RCC 7860 (cell line): Measurements from ENCODE around the gene ENTPD1.

ENCODE experiments used
- DNase-seq: peaks from one replicate; pipeline ENCODE4 v3.0.0-alpha.2; 2015; ENCODE audit warnings: low spot score
- FAIRE-seq: peaks from 2 replicates; lab custom pipeline; 2012; peaks lifted over from hg19 to GRCh38; lab: Jason Lieb, UNC

Gene ENTPD1

GRCh38 chr10:95819620-95820329 lies 63.8 kb downstream of the ENTPD1 start:
- no peak for DNase-seq
- no peak for FAIRE-seq

GRCh38 chr10:95820363-95820762 lies 64.4 kb downstream of the ENTPD1 start:
- FAIRE-seq = no peak
- no peak for DNase-seq

- FAIRE-seq = no peak
- DNase-seq = no peak
Measured at GRCh38 chr10:95821720-95822119, 65.8 kb downstream of the ENTPD1 start.

- no peak for FAIRE-seq
- DNase-seq = no peak
Measured at GRCh38 chr10:95830044-95830443, 74.1 kb downstream of the ENTPD1 start.

- FAIRE-seq = no peak
Measured at GRCh38 chr10:95831076-95831475, 75.1 kb downstream of the ENTPD1 start.

GRCh38 chr10:95831515-95831914 lies 75.6 kb downstream of the ENTPD1 start:
- DNase-seq = no peak
- no peak for FAIRE-seq

More at GRCh38 chr10:95831076-95831475, 75.1 kb downstream of the ENTPD1 start:
- DNase-seq = no peak

GRCh38 chr10:95832216-95833041 lies 76.5 kb downstream of the ENTPD1 start:
- DNase-seq (no peak), FAIRE-seq (no peak)

GRCh38 chr10:95833042-95833610 lies 77.2 kb downstream of the ENTPD1 start:
- no peak for FAIRE-seq
- no peak for DNase-seq

GRCh38 chr10:95834406-95834805 lies 78.4 kb downstream of the ENTPD1 start:
- DNase-seq (no peak), FAIRE-seq (no peak)

- DNase-seq = no peak
- no peak for FAIRE-seq
Measured at GRCh38 chr10:95835149-95835860, 79.3 kb downstream of the ENTPD1 start.

- DNase-seq (no peak), FAIRE-seq (no peak)
Measured at GRCh38 chr10:95835911-95836310, 79.9 kb downstream of the ENTPD1 start.

GRCh38 chr10:95836610-95837355 lies 80.8 kb downstream of the ENTPD1 start:
- FAIRE-seq = no peak
- DNase-seq = no peak

- DNase-seq (no peak), FAIRE-seq (no peak)
Measured at GRCh38 chr10:95837356-95837776, 81.4 kb downstream of the ENTPD1 start.

- FAIRE-seq (no peak), DNase-seq (no peak)
Measured at GRCh38 chr10:95837783-95838182, 81.8 kb downstream of the ENTPD1 start.

GRCh38 chr10:95840121-95840520 lies 84.2 kb downstream of the ENTPD1 start:
- no peak for DNase-seq
- no peak for FAIRE-seq

GRCh38 chr10:95840681-95841080 lies 84.7 kb downstream of the ENTPD1 start:
- DNase-seq (no peak), FAIRE-seq (no peak)

- peak; percentile 63 for FAIRE-seq
- DNase-seq = peak; percentile 25
Measured at GRCh38 chr10:95841661-95842498, 85.9 kb downstream of the ENTPD1 start.

- no peak for FAIRE-seq
- no peak for DNase-seq
Measured at GRCh38 chr10:95845411-95845810, 89.4 kb downstream of the ENTPD1 start.

- DNase-seq (no peak), FAIRE-seq (no peak)
Measured at GRCh38 chr10:95847007-95847406, 91.0 kb downstream of the ENTPD1 start.

- FAIRE-seq (no peak), DNase-seq (no peak)
Measured at GRCh38 chr10:95848841-95849240, 92.9 kb downstream of the ENTPD1 start.
